IPS-20b (cell line): ENCODE results near the gene SH3BP5.
A peak's percentile ranks its signal among the peaks of the same experiment; 100 is the strongest.
"Not testable (repeated sequence)": the region's sequence is repeated elsewhere in the genome, so short reads cannot be mapped to it uniquely, and the experiment has no call there.

Source experiments
- H3K27ac ChIP-seq: one replicate; pipeline ENCODE4 v1.5.1; 2013; ENCODE audit warnings: low read length
- H3K27me3 ChIP-seq: 2 replicates; pipeline ENCODE4 v1.6.1; 2013; ENCODE audit warnings: mild to moderate bottlenecking, low read length, inconsistent platforms; ENCODE audit not compliant: insufficient read depth
- H3K36me3 ChIP-seq: 2 replicates; pipeline ENCODE4 v1.6.1; 2013; ENCODE audit warnings: low read depth, mild to moderate bottlenecking, inconsistent platforms, low read length, moderate library complexity; ENCODE audit not compliant: insufficient read depth
- H3K4me1 ChIP-seq: 2 replicates; pipeline ENCODE4 v1.6.1; 2013; ENCODE audit warnings: mild to moderate bottlenecking, control low read depth, inconsistent platforms, low read length, moderate library complexity; ENCODE audit not compliant: insufficient read depth
- H3K4me3 ChIP-seq: 2 replicates; pipeline ENCODE4 v1.5.1; 2013; ENCODE audit warnings: mild to moderate bottlenecking, low read length, inconsistent platforms
- H3K9ac ChIP-seq: 2 replicates; pipeline ENCODE4 v1.6.1; 2013; ENCODE audit warnings: low read depth, mild to moderate bottlenecking, inconsistent platforms, low read length, moderate library complexity
- H3K9me3 ChIP-seq: 2 replicates; pipeline ENCODE4 v1.6.1; 2013; ENCODE audit warnings: mild to moderate bottlenecking, low read depth, low read length, inconsistent platforms; ENCODE audit not compliant: insufficient read depth

Gene SH3BP5

GRCh38 chr3:15360788-15361493 lies 28.6 kb upstream of the SH3BP5 start:
- no peaks in the 10 kb centered on the region for H3K27me3 ChIP-seq
- no peak overlapping the region for H3K27ac ChIP-seq
- no peak overlapping the region for H3K9ac ChIP-seq
- no peaks in the 10 kb centered on the region for H3K9me3 ChIP-seq
- H3K36me3 ChIP-seq, result no peaks in the 10 kb centered on the region
- peaks cover 21% of the 10 kb centered on the region for H3K4me1 ChIP-seq
- H3K4me3 ChIP-seq, result no peak overlapping the region

GRCh38 chr3:15359677-15360397 lies 27.5 kb upstream of the SH3BP5 start:
- Histone ChIP-seq H3K9ac (no peak overlapping the region), H3K9me3 (no peaks in the 10 kb centered on the region), H3K36me3 (no peaks in the 10 kb centered on the region), H3K27ac (no peak overlapping the region), H3K4me3 (no peak overlapping the region), H3K4me1 (peaks cover 28% of the 10 kb centered on the region), H3K27me3 (peaks cover 4% of the 10 kb centered on the region; the same call in 1 of the 2 replicates)

- not testable (repeated sequence) for H3K9me3 ChIP-seq, H3K4me3 ChIP-seq, H3K27me3 ChIP-seq, H3K36me3 ChIP-seq
- peaks cover 24% of the 10 kb centered on the region for H3K4me1 ChIP-seq
- H3K27ac ChIP-seq, result peak overlapping the region; percentile 55
- peak overlapping the region; percentile 54; the same call in 1 of the 2 replicates for H3K9ac ChIP-seq
Observed at GRCh38 chr3:15356651-15357061, 24.3 kb upstream of the SH3BP5 start.

DNA sequence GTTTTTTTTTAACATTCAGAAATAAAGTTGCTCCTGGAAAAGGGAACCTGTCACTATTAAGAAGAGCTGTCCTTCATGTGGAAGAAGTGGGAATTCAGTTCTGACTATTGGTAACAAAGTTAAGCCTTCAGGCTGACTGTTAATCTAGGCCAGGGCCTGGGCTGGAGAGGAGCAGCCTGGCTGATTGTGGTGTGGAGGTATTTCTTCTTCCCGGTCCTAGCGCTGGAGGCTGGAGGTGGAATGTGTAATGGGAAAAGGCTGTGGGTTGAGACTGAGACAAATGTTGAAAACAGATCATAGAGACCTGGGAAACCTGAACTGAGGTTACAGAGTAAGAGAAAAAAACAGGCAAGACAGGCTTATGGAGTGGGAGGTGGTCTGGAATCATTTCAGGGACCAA lies 23.8 kb upstream of the SH3BP5 start:
- Histone ChIP-seq H3K4me1 (peaks cover 19% of the 10 kb centered on the region; the same call in 1 of the 2 replicates), H3K36me3 (no peaks in the 10 kb centered on the region), H3K9me3 (peaks cover 10% of the 10 kb centered on the region), H3K9ac (peak overlapping the region; percentile 54; the same call in 1 of the 2 replicates), H3K27ac (peak overlapping the region; percentile 55), H3K27me3 (peaks cover 6% of the 10 kb centered on the region; the same call in 1 of the 2 replicates), H3K4me3 (no peak overlapping the region; the same call in 1 of the 2 replicates)

DNA sequence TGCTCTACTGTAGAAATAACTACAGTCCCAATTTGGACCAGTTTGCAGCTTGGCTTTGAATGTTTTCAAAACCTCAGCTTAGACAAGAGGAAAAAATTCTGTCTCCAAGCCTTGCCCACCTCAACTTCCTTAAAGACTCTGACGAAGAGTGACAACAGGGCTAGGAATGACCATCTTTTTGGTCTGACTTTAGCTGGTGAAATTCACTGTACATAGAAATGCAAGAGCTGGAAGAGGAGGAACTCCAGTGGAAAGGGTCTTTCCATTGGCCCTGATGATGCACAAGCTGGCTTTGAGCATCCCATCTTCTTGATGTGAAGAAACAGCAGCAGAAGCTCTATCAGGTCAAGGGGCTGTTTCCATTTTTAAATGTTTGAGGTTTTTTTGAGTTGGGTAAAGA lies 22.7 kb upstream of the SH3BP5 start:
- no peak overlapping the region for H3K4me3 ChIP-seq
- H3K4me1 ChIP-seq, result peaks cover 13% of the 10 kb centered on the region; the same call in 1 of the 2 replicates
- H3K36me3 ChIP-seq, result no peaks in the 10 kb centered on the region
- H3K27ac ChIP-seq, result no peak overlapping the region
- no peak overlapping the region for H3K9ac ChIP-seq
- peaks cover 10% of the 10 kb centered on the region for H3K9me3 ChIP-seq
- H3K27me3 ChIP-seq, result peaks cover 6% of the 10 kb centered on the region; the same call in 1 of the 2 replicates

DNA sequence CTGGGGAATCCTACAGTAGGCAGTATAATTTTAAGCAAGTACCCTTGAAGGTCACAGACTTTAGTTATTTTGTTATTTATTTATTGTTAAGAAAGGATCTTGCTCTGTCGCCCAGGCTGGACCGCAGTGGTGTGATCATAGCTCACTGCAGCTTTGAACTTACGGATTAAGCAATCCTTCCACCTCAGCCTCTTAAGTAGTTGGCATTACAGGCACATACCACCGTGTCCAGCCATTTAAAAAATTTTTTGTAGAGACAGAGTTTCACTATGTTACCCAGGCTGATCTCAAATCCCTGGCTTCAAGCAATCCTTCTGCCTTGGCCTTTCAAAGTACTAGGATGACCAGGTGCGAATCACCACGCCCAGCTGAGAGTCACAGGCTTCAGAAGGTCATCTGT lies 22.1 kb upstream of the SH3BP5 start:
- no peaks in the 10 kb centered on the region for H3K36me3 ChIP-seq
- peaks cover 6% of the 10 kb centered on the region; the same call in 1 of the 2 replicates for H3K27me3 ChIP-seq
- peaks cover 10% of the 10 kb centered on the region for H3K9me3 ChIP-seq
- no peak overlapping the region for H3K27ac ChIP-seq
- H3K4me3 ChIP-seq, result no peak overlapping the region
- H3K9ac ChIP-seq, result no peak overlapping the region
- peaks cover 13% of the 10 kb centered on the region; the same call in 1 of the 2 replicates for H3K4me1 ChIP-seq

DNA sequence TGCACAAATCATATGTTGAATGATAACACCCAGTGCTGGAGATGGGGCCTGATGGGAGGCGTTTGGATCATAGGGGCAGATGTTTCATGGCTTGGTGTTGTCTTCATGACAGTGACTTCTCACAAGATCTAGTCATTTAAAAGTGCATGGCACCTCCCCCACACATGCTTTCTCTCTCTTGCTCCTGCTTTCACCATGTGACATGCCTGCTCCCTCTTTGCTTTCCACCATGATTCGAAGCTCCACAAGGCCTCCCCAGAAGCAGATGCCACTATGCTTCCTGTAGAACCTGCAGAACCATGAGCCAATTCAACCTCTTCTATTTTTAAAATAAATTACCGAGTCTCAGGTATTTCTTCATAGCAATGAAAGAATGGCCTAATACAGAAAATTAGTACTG lies 17.8 kb upstream of the SH3BP5 start:
- H3K36me3 ChIP-seq, result no peaks in the 10 kb centered on the region
- H3K27ac ChIP-seq, result no peak overlapping the region
- peaks cover 10% of the 10 kb centered on the region for H3K9me3 ChIP-seq
- H3K4me3 ChIP-seq, result no peak overlapping the region
- peaks cover 5% of the 10 kb centered on the region; the same call in 1 of the 2 replicates for H3K27me3 ChIP-seq
- no peaks in the 10 kb centered on the region for H3K4me1 ChIP-seq
- H3K9ac ChIP-seq, result no peak overlapping the region

DNA sequence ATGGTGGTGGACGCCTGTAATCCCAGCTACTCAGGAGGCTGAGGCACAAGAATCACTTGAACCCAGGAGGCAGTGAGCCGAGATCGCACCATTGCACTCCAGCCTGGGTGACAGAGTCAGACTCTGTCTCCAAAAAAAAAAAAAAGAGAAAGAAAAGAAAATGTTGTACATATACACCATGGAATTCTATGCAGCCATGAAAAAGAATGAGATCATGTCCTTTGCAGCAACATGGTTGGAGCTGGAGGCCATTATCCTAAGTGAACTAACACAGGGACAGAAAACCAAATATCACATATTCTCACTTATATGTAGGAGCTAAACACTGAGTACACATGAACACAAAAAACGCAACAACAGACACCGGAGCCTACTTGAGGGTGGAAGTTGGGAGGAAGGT lies 17.1 kb upstream of the SH3BP5 start:
- H3K36me3 ChIP-seq, H3K27me3 ChIP-seq, H3K9me3 ChIP-seq, H3K4me3 ChIP-seq, H3K27ac ChIP-seq, H3K4me1 ChIP-seq, H3K9ac ChIP-seq: not testable (repeated sequence)

DNA sequence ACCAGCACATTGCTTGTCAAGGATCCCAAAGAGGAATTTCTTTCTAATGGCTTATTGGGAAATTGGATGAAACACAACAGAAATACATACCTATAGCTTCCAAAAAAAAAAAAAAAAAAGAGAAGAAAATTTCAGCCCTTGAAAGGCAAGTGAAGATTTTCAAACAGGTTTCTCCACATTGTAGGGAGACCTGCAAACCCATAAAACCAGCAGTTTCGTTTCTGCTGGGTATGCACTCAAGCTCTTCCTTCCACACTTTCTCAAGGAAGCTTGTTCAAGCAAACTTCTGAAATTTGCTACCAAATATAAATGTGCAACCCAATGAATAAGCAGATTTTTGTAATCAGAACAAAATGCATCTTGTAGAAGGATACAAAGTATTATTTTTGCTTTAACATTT lies 15.9 kb upstream of the SH3BP5 start:
- Histone ChIP-seq H3K27me3 (no peaks in the 10 kb centered on the region), H3K36me3 (no peaks in the 10 kb centered on the region), H3K4me1 (no peaks in the 10 kb centered on the region), H3K4me3 (no peak overlapping the region), H3K9ac (no peak overlapping the region), H3K27ac (no peak overlapping the region), H3K9me3 (peaks cover 10% of the 10 kb centered on the region)

GRCh38 chr3:15347737-15348110 lies 15.3 kb upstream of the SH3BP5 start:
- H3K4me1 ChIP-seq, result no peaks in the 10 kb centered on the region
- no peak overlapping the region for H3K9ac ChIP-seq
- no peak overlapping the region for H3K27ac ChIP-seq
- H3K36me3 ChIP-seq, result no peaks in the 10 kb centered on the region
- H3K27me3 ChIP-seq, result no peaks in the 10 kb centered on the region
- peaks cover 10% of the 10 kb centered on the region for H3K9me3 ChIP-seq
- no peak overlapping the region for H3K4me3 ChIP-seq

DNA sequence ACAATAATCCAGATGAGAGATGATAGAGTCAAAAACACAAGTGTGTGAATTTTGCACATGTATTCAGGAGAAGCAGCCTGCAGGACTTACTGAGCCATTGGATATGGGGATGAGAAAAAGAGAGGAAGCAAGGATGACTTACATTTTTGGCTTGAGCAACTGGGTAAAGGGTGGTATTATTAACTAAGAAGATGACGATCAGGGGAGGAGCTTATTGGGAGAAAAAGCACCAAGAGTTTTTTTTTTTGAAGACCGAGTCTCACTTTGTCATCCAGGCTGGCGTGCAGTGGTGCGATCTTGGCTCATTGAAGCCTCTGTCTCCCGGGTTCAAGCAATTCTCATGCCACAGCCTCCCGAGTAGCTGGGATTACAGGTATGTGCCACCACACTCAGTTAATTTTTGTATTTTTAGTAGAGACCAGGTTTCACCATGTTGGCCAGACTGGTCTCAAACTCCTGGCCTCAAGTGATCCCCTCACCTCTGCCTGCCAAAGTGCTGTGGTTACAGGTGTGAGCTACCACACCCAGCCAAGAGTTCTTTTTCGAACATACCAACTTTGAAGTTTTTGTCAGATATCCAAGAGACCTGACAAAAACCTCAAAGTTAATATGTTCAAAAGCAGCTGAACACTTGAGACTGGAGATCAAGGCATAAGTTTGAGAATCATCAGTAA lies 14.8 kb upstream of the SH3BP5 start:
- peaks cover 10% of the 10 kb centered on the region for H3K9me3 ChIP-seq
- H3K36me3 ChIP-seq, result no peaks in the 10 kb centered on the region
- H3K27ac ChIP-seq, result no peak overlapping the region
- H3K4me1 ChIP-seq, result no peaks in the 10 kb centered on the region
- no peak overlapping the region for H3K4me3 ChIP-seq
- H3K9ac ChIP-seq, result no peak overlapping the region
- no peaks in the 10 kb centered on the region for H3K27me3 ChIP-seq
